CD14-positive monocyte (primary cell): ENCODE measurements around the gene ACTN4. TPM values are rescaled to one million over a fixed set of nuclear protein-coding genes. Genes with fewer than 3 reads are reported as not detected.
A peak's percentile ranks its signal among the peaks of the same experiment; 100 is the strongest.

ENCODE experiments used
- DNase-seq, 3 donors: peaks; one replicate each; pipeline ENCODE4 v3.0.0-alpha.2; 2011 to 2022
- H2AFZ ChIP-seq: 2 replicates; pipeline ENCODE4 v1.6.0; 2012; ENCODE audit warnings: mild to moderate bottlenecking, low read depth, low read length, inconsistent platforms; ENCODE audit not compliant: insufficient read depth, poor library complexity, severe bottlenecking
- H3K27ac ChIP-seq, 2 donors: 1 replicate in 1 of 2; 2 replicates in 1 of 2; pipeline ENCODE4 v1.5.1; 2012 to 2013; ENCODE audit warnings: low read length in 2 of 2, control low read depth in 1 of 2, inconsistent platforms in 1 of 2, low read depth in 1 of 2, mild to moderate bottlenecking in 1 of 2
- H3K27me3 ChIP-seq, 2 donors: one replicate each; pipeline versions ENCODE4 v1.6.0 to v1.6.1; 2011 to 2013; ENCODE audit warnings: low read length in 2 of 2; ENCODE audit not compliant: control insufficient read depth in 2 of 2, insufficient read depth in 2 of 2
- H3K36me3 ChIP-seq, 2 donors: replicated peaks in 1 of 2; 1 replicate in 1 of 2; 2 replicates in 1 of 2; pipeline versions ENCODE4 v1.5.1 to v1.6.1; 2012 to 2013; ENCODE audit warnings: low read length in 2 of 2, control low read depth in 1 of 2, inconsistent platforms in 1 of 2, mild to moderate bottlenecking in 1 of 2; ENCODE audit not compliant: insufficient read depth in 2 of 2, control insufficient read depth in 1 of 2
- H3K4me1 ChIP-seq, 2 donors: 1 replicate in 1 of 2; 2 replicates in 1 of 2; pipeline versions ENCODE4 v1.5.1 to v1.6.1; 2012 to 2013; ENCODE audit warnings: low read length in 2 of 2, control low read depth in 1 of 2, inconsistent platforms in 1 of 2, mild to moderate bottlenecking in 1 of 2, moderate library complexity in 1 of 2; ENCODE audit not compliant: insufficient read depth in 2 of 2, control insufficient read depth in 1 of 2
- H3K4me2 ChIP-seq: replicated peaks from 2 replicates; pipeline ENCODE3; 2012; ENCODE audit warnings: low read length, moderate library complexity, mild to moderate bottlenecking; ENCODE audit not compliant: poor library complexity, severe bottlenecking; ENCODE audit errors: extremely low read depth
- H3K4me3 ChIP-seq, 3 experiments: fragments of 200-600 bp in 1 of 3; sonication (generic) in 1 of 3; replicated peaks in 1 of 3; 1 replicate in 2 of 3; 2 replicates in 1 of 3; pipeline ENCODE4 v1.5.1; 2011 to 2013; ENCODE audit warnings: low read length in 3 of 3, mild to moderate bottlenecking in 3 of 3, control low read depth in 2 of 3, low read depth in 2 of 3, inconsistent platforms in 1 of 3, moderate library complexity in 1 of 3
- H3K79me2 ChIP-seq: 2 replicates; pipeline ENCODE4 v1.6.0; 2012; ENCODE audit warnings: mild to moderate bottlenecking, control low read depth, inconsistent platforms, low read length, moderate library complexity; ENCODE audit not compliant: insufficient read depth
- H3K9ac ChIP-seq: 2 replicates; pipeline ENCODE4 v1.6.0; 2017; ENCODE audit warnings: low read length, mild to moderate bottlenecking; ENCODE audit not compliant: insufficient read depth, poor library complexity, severe bottlenecking
- H3K9me3 ChIP-seq, 2 donors: replicated peaks in 1 of 2; 1 replicate in 1 of 2; 2 replicates in 1 of 2; pipeline versions ENCODE4 v1.5.1 to v1.6.1; 2012 to 2013; ENCODE audit warnings: low read length in 2 of 2, control low read depth in 1 of 2; ENCODE audit not compliant: control insufficient read depth in 1 of 2, insufficient read depth in 1 of 2
- H4K20me1 ChIP-seq: 2 replicates; pipeline ENCODE4 v1.6.0; 2012; ENCODE audit warnings: mild to moderate bottlenecking, low read length, control low read depth, moderate library complexity; ENCODE audit not compliant: insufficient read depth
- H3K27ac Mint-ChIP-seq, 7 donors: one replicate each; pipeline ENCODE4 v1.8.0; 2020; ENCODE audit warnings: mild to moderate bottlenecking in 7 of 7, mixed read lengths in 7 of 7, moderate library complexity in 6 of 7, inconsistent platforms in 2 of 7
- H3K27me3 Mint-ChIP-seq, 3 donors: one replicate each; pipeline ENCODE4 v1.8.0; 2021 to 2022; ENCODE audit warnings: low read depth in 3 of 3, mild to moderate bottlenecking in 3 of 3, mixed read lengths in 3 of 3, moderate library complexity in 3 of 3, inconsistent platforms in 1 of 3
- H3K36me3 Mint-ChIP-seq, 2 donors: one replicate each; pipeline ENCODE4 v1.8.0; 2020; ENCODE audit warnings: mixed read lengths in 2 of 2, inconsistent platforms in 1 of 2, mild to moderate bottlenecking in 1 of 2
- H3K4me1 Mint-ChIP-seq: one replicate; pipeline ENCODE4 v1.8.0; 2020; ENCODE audit warnings: mild to moderate bottlenecking, mixed read lengths
- H3K4me3 Mint-ChIP-seq, 2 donors: one replicate each; pipeline ENCODE4 v1.8.0; 2020; ENCODE audit warnings: mild to moderate bottlenecking in 2 of 2, mixed read lengths in 2 of 2, moderate library complexity in 1 of 2
- H3K9me3 Mint-ChIP-seq, 7 donors: one replicate each; pipeline ENCODE4 v1.8.0; 2020 to 2022; ENCODE audit warnings: mixed read lengths in 7 of 7, mild to moderate bottlenecking in 6 of 7, moderate library complexity in 6 of 7, inconsistent platforms in 2 of 7
- CTCF ChIP-seq: fragments of 200-600 bp; IDR thresholded peaks from one replicate; pipeline ENCODE4 v1.8.0; 2022; ENCODE audit warnings: antibody characterized with exemption, mild to moderate bottlenecking
- WGBS: methylation state at CpG from one replicate; pipeline ENCODE4 v1.1.5; 2013; ENCODE audit warnings: missing lambda C conversion rate; ENCODE audit not compliant: insufficient coverage; 5-methylcytosine and 5-hydroxymethylcytosine counted together
- intact Hi-C, 2 donors: fragments of 100-400 bp; cut with micrococcal nuclease; formaldehyde crosslinking; loops; one replicate each; pipeline versions ENCODE4 v1.15.0 to v1.15.1; 2023
- polyA plus RNA-seq, 3 donors: library from polyadenylated mRNA; depleted of rRNA in 1 of 3; unstranded in 2 of 3; stranded (reverse) in 1 of 3; fragments of 300-500 nt in 2 of 3; fragments of >200 nt in 1 of 3; fragmentation: Illumina TruSeq in 2 of 3; gene quantifications; 1 replicate in 2 of 3; 2 replicates in 1 of 3; pipeline ENCODE4 v1.2.3, GENCODE V29; 2012 to 2021

Gene ACTN4
- polyA plus RNA-seq, 3 donors, result 8.4 to 177 (median 16.0) TPM

DNA sequence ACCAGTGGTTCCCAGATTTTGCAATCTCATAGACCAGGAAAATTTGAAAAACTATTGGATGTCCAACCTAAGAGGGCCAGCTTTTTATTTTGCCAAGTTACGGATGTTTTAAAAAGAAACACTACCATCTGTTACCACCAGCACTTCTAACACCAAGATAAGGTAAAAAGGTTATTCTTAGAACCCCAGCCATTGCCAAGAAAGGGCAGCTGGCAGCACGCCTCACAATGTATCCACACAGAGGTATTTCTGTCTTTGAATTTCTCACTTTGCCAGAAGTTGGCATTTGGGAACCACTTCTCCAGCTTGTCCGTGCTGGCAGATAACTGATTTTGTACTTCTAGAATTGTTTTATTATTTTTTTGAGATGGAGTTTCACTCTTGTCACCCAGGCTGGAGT, 68.1 kb downstream of the ACTN4 start:
- peaks cover 88 to 100% of the 10 kb centered on the region in 2 donors for H3K36me3 ChIP-seq
- H3K9me3 Mint-ChIP-seq, result no peaks in the 10 kb centered on the region
- H4K20me1 ChIP-seq, result peaks cover 12% of the 10 kb centered on the region
- no peaks in the 10 kb centered on the region for H3K9me3 ChIP-seq
- H3K4me1 ChIP-seq, result no peaks in the 10 kb centered on the region
- H3K27ac ChIP-seq, result no peak overlapping the region
- no CpG with 5 or more reads among the region's 3 CpGs for WGBS
- no peak overlapping the region for H3K4me3 Mint-ChIP-seq
- no peaks in the 10 kb centered on the region for H3K79me2 ChIP-seq
- no peak overlapping the region for H3K4me3 ChIP-seq
- intact Hi-C loops, result no loop called here
- H3K27me3 Mint-ChIP-seq, result no peaks in the 10 kb centered on the region
- H3K4me1 Mint-ChIP-seq, result no peaks in the 10 kb centered on the region
- H3K9ac ChIP-seq, result no peak overlapping the region
- H3K27ac Mint-ChIP-seq, result no peak overlapping the region
- no peak overlapping the region for H2AFZ ChIP-seq
- no peak for DNase-seq
- peaks cover 77 to 98% of the 10 kb centered on the region in 2 donors for H3K36me3 Mint-ChIP-seq
- H3K27me3 ChIP-seq, result no peaks in the 10 kb centered on the region
- no peak for TF ChIP-seq CTCF
- no peak overlapping the region for H3K4me2 ChIP-seq

GRCh38 chr19:38717051-38717450, 69.6 kb downstream of the ACTN4 start:
- H3K4me2 ChIP-seq, result no peak overlapping the region
- H2AFZ ChIP-seq, result no peak overlapping the region
- peaks cover 88 to 100% of the 10 kb centered on the region in 2 donors for H3K36me3 ChIP-seq
- DNase-seq, result no peak
- H4K20me1 ChIP-seq, result peaks cover 12% of the 10 kb centered on the region
- H3K79me2 ChIP-seq, result no peaks in the 10 kb centered on the region
- no peaks in the 10 kb centered on the region for H3K9me3 ChIP-seq
- H3K9ac ChIP-seq, result no peak overlapping the region
- H3K4me3 ChIP-seq, result no peak overlapping the region
- no peak overlapping the region for H3K27ac ChIP-seq
- no peaks in the 10 kb centered on the region for H3K27me3 ChIP-seq
- intact Hi-C loops, result no loop called here
- TF ChIP-seq CTCF, result no peak
- no peaks in the 10 kb centered on the region for H3K4me1 ChIP-seq
- H3K4me1 Mint-ChIP-seq, result no peaks in the 10 kb centered on the region
- WGBS, result 99% methylated on average over 16 of the region's 17 CpGs
- no peak overlapping the region for H3K4me3 Mint-ChIP-seq
- peak overlapping the region in 1 of 7 donors; percentile 25 for H3K27ac Mint-ChIP-seq
- H3K36me3 Mint-ChIP-seq, result peaks cover 77 to 96% of the 10 kb centered on the region in 2 donors
- H3K27me3 Mint-ChIP-seq, result no peaks in the 10 kb centered on the region
- H3K9me3 Mint-ChIP-seq, result no peaks in the 10 kb centered on the region
